Glutamatergic neuron (in vitro differentiated cells): ENCODE data around the gene ZNF284. TPM values are rescaled to one million over a fixed set of nuclear protein-coding genes. Genes with fewer than 3 reads are reported as not detected.

Experiments
- DNase-seq: peaks from one replicate; pipeline ENCODE4 v3.0.0; 2022
- H3K27ac Mint-ChIP-seq: one replicate; pipeline ENCODE4 v1.8.0; 2020; ENCODE audit warnings: mild to moderate bottlenecking, mixed read lengths, inconsistent platforms; ENCODE audit not compliant: unreplicated experiment
- H3K27me3 Mint-ChIP-seq: one replicate; pipeline ENCODE4 v1.8.0; 2020; ENCODE audit warnings: mild to moderate bottlenecking, moderate library complexity, mixed read lengths, inconsistent platforms; ENCODE audit not compliant: unreplicated experiment
- H3K36me3 Mint-ChIP-seq: one replicate; pipeline ENCODE4 v1.8.0; 2020; ENCODE audit warnings: mild to moderate bottlenecking, mixed read lengths, inconsistent platforms; ENCODE audit not compliant: unreplicated experiment
- H3K4me1 Mint-ChIP-seq: one replicate; pipeline ENCODE4 v1.8.0; 2020; ENCODE audit warnings: mild to moderate bottlenecking, low read depth, mixed read lengths, inconsistent platforms; ENCODE audit not compliant: unreplicated experiment
- H3K4me3 Mint-ChIP-seq: one replicate; pipeline ENCODE4 v1.8.0; 2020; ENCODE audit warnings: mild to moderate bottlenecking, mixed read lengths, inconsistent platforms; ENCODE audit not compliant: unreplicated experiment
- H3K9me3 Mint-ChIP-seq: one replicate; pipeline ENCODE4 v1.8.0; 2020; ENCODE audit warnings: mild to moderate bottlenecking, moderate library complexity, mixed read lengths, inconsistent platforms; ENCODE audit not compliant: unreplicated experiment
- CTCF ChIP-seq: fragments of 200-600 bp; sonication (generic); IDR thresholded peaks from one replicate; pipeline ENCODE4 v1.5.0; 2021; ENCODE audit not compliant: partially characterized antibody, unreplicated experiment
- total RNA-seq: library from RNA; stranded (reverse); fragmentation: NEBNext Ultra II Directional; extraction: Animal tissue kit (Norgen Biotek cat#: 25700); gene quantifications from one replicate; pipeline ENCODE4 v1.2.1, GENCODE V29; 2021; ENCODE audit not compliant: unreplicated experiment

ZNF284 gene
- total RNA-seq, 1 donor from 2014 or later = 3.9 TPM

- Mint-ChIP-seq H3K4me3 (no peak overlapping the region), H3K27ac (no peak overlapping the region), H3K4me1 (no peaks in the 10 kb centered on the region), H3K9me3 (peaks cover 22% of the 10 kb centered on the region), H3K36me3 (peaks cover 48% of the 10 kb centered on the region), H3K27me3 (peaks cover 6% of the 10 kb centered on the region)
- no peak for DNase-seq
- TF ChIP-seq CTCF = no peak
Observed at GRCh38 chr19:44107751-44108150, 35.8 kb downstream of the ZNF284 start.

- Mint-ChIP-seq H3K27ac (no peak overlapping the region), H3K4me3 (no peak overlapping the region), H3K36me3 (peaks cover 35% of the 10 kb centered on the region), H3K9me3 (peaks cover 20% of the 10 kb centered on the region), H3K4me1 (no peaks in the 10 kb centered on the region), H3K27me3 (peaks cover 14% of the 10 kb centered on the region)
- no peak for DNase-seq
- no peak for TF ChIP-seq CTCF
Observed at GRCh38 chr19:44109458-44109857, 37.5 kb downstream of the ZNF284 start.

GRCh38 chr19:44111910-44112463, 40.0 kb downstream of the ZNF284 start:
- peaks cover 15% of the 10 kb centered on the region for H3K27me3 Mint-ChIP-seq
- peaks cover 18% of the 10 kb centered on the region for H3K9me3 Mint-ChIP-seq
- H3K27ac Mint-ChIP-seq = peak overlapping the region; percentile 97
- no peak for TF ChIP-seq CTCF
- H3K36me3 Mint-ChIP-seq = peaks cover 19% of the 10 kb centered on the region
- DNase-seq = peak; percentile 58
- H3K4me1 Mint-ChIP-seq = no peaks in the 10 kb centered on the region
- peak overlapping the region; percentile 95 for H3K4me3 Mint-ChIP-seq

GRCh38 chr19:44112802-44113137, 40.8 kb downstream of the ZNF284 start:
- H3K27ac Mint-ChIP-seq = peak overlapping the region; percentile 97
- no peak for TF ChIP-seq CTCF
- DNase-seq = no peak
- H3K27me3 Mint-ChIP-seq = peaks cover 15% of the 10 kb centered on the region
- peaks cover 11% of the 10 kb centered on the region for H3K9me3 Mint-ChIP-seq
- H3K4me1 Mint-ChIP-seq = no peaks in the 10 kb centered on the region
- peaks cover 12% of the 10 kb centered on the region for H3K36me3 Mint-ChIP-seq
- H3K4me3 Mint-ChIP-seq = peak overlapping the region; percentile 95

- H3K4me1 Mint-ChIP-seq = no peaks in the 10 kb centered on the region
- H3K36me3 Mint-ChIP-seq = peaks cover 7% of the 10 kb centered on the region
- DNase-seq = peak; percentile 90
- H3K4me3 Mint-ChIP-seq = peak within 1 kb of the TSS; percentile 95
- TF ChIP-seq CTCF = no peak
- H3K9me3 Mint-ChIP-seq = peaks cover 10% of the 10 kb centered on the region
- H3K27ac Mint-ChIP-seq = peak within 1 kb of the TSS; percentile 97
- H3K27me3 Mint-ChIP-seq = peaks cover 15% of the 10 kb centered on the region
Observed at GRCh38 chr19:44113138-44113783, 41.3 kb downstream of the ZNF284 start, which contains the start of gene ZNF225. ZNF225 (plus strand) TSS chr19:44113399; CDS start chr19:44115828, 2,429 bp downstream.
